A204.1 (cell line): ENCODE measurements around the gene OR6J1.
"Not testable (repeated sequence)": the region's sequence is repeated elsewhere in the genome, so short reads cannot be mapped to it uniquely, and the experiment has no call there.

Experiments used
- FAIRE-seq: peaks from 2 replicates; lab custom pipeline; 2012; peaks lifted over from hg19 to GRCh38; lab: Jason Lieb, UNC

OR6J1 gene

GRCh38 chr14:22606380-22606779 is 37.8 kb downstream of the OR6J1 start:
- FAIRE-seq: no peak

DNA sequence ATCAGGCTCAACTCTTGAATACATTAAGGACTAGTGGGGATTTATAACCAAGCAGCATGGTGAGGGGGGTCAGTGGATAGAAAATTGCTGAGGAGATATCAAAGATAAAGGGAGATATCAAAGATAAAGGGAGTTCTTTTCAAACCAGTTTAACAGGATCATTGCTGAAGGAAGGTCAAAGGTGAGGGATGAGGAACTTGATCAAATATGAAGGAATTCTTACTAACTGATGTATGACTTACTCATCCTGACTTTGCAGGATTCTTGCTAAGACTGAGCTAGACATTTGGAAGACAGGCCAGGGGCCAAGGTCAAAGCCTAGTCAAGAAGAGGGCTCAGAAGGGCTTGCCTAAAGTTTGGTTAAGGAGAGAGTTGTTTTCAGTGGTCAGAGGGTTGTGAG is 41.3 kb downstream of the OR6J1 start:
- FAIRE-seq: no peak

GRCh38 chr14:22601996-22602395 is 42.2 kb downstream of the OR6J1 start:
- no peak for FAIRE-seq

DNA sequence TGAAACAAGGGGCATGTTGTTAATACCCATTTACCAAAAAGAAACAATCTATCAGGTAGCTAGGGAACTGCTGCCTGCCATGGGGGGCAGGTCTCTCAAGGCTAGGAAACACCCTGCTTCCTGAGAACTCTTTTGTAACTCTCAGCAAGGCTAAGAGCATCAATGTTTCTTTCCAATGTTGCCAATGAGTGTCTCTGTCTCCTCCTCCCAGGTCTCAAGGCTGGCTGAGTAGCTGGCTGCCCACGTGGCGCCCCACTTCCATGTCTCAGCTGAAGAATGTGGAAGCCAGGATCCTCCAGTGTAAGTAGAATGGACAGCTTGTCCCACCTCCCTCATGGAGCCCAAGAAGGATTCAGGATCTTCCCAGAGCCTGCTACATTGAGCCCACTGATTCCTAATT is 42.7 kb downstream of the OR6J1 start:
- no peak for FAIRE-seq

DNA sequence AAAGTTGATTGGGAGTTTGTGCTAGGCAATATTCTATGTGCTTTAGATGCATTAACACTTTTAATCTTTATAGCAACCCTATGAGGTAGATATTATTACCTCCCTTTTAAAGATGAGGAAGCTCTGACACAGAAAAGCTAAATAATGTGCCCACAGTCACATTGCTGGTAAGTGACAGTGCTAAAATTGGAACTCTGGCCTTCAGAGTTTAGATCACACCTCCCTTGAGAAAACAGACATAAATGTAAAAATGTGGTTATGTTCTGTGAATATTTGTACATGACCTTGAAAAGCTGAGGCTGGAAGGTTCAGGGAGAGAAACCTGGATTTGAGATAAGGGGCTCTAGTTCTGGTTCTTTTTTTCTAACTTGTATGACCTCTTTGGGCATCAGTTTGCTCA is 44.1 kb downstream of the OR6J1 start:
- no peak for FAIRE-seq

GRCh38 chr14:22599349-22599748 is 44.8 kb downstream of the OR6J1 start:
- no peak for FAIRE-seq

DNA sequence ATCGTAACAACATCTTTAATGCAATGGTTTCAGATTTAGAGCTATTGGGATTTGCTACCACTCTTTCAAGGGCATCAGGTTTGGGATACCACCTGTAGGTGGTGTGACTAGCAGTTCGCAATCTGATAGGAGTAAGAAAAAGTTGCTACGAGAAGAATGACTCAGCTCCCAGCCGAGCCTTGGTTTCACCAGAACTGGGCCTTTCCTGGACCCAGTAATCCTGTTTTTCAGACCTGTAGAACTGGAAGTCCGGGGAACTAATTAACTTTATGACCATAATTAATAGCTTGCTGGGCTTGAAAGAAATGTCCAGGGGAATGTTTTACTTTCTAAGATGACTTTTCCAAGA is 45.3 kb downstream of the OR6J1 start:
- FAIRE-seq: no peak

DNA sequence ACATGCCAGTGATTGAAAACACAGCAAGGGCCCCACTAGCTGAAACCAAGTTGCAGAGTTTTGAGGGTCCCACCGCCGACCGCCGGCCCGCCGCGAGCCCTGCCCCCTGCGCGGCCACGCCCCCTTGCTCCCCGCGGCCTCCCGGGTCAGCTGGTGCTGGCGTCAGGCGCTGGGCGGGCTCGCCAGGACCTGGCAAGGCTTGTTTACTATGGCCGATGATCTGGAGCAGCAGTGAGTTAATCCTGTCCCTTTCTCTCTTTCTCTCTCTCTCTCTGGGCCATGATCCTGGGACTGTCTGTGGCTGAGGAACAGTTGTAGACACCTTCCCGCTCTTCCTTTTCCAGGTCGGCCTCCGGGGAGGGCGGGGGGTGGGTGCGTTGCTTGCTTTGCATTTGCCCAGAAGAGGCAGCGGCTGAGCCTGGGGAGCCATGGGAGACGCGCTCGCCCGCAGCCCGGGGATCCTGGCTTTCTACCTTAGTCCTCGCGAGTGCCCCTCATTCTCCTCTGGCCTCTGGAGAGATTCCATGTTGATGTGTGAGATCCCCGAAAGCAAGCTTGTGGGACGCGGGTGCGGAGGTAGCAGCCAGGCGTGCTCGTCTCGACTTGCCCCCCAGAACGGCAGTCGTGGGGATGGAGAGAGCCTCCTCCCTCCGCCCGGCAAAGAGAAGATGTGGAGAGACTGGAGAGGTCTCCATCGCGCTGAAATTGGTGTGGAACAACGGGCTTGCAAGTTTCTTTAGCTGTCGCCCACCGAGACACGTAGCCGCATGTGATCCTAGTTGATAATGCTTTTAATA is 45.9 kb downstream of the OR6J1 start, which contains the start of gene ABHD4:
ABHD4 (plus strand) TSS at position 202 of the 797 bp plus-strand sequence; CDS start at position 209, 7 bp downstream.
- FAIRE-seq: no peak

DNA sequence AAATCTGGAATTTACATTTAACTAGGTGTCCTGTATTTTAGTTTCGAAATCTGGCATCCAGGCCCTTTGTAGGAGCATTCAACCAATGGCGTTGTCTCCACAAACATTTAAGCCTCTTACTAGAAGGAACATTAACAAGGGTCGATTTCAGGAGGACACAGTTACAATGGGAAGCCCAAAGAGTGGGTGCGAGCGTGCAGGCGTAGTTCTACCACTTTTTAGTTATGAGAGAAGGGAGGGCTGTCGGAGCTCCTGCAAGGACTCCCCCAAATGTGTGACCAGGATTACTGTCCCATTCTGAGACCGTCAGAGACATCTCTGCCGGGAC is 46.4 kb downstream of the OR6J1 start:
- FAIRE-seq: no peak

DNA sequence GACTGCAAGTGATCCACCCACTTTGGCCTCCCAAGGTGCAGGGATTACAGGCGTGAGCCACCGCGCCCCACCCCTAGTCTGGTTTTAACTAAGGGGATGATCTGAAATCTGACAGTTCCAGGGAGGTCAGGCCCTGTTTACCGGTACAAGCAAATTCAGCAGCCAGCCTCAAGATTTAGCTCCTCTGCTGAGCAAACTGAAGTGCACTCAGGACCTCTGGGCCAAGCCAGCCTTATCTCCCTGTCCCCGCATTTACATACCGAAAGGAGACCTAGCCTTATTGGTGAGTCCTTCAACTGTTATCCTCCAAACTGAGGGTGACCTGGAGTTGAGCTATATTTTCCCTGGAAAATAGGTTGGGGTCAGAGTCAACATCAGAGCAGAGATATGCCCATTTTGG is 46.9 kb downstream of the OR6J1 start:
- FAIRE-seq: no peak

GRCh38 chr14:22596354-22596879 is 47.7 kb downstream of the OR6J1 start:
- FAIRE-seq: no peak

DNA sequence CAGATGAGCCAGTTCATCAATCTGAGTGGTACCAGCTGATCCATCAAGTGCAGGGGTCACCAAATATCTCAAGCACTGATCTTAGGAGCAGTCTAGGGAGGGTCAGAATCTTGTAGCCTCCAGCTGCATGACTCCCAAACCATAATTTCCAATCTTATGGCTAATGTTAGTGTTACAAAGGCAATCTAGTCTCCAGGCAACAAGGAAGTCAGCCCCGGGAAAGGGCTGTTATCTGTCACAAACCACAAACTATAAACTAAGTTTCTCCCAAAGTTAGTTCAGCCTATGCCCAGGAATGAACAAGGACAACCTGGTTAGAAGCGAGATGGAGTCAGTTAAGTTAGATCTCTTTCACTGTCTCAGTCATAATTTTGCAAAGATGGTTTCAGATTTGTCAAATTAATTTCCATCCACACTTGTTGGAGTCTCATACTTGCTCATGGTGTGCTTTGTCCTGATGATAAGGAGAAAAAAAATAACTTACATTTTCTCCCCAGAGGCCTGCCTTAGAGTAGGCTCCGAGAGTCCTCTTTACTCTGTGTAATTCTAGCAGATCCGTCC is 49.9 kb downstream of the OR6J1 start:
- no peak for FAIRE-seq

DNA sequence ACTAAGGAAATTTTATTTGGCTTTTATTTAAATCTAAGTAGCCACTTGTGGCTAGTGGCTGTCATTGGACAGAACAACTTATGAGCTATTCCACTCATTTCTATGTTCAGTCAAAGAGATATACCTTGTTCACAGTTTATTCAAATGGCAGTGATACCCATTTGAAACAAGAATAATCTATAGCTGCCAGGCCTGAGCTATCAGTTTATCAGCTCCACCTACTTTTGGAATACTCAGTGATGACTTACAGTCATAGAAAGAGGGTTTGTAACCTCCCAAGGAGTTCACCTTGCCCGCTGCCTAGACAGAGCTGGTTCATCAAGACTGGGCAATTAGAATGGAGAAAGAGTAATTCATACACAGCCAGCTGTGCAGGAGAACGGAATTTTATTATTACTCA is 50.6 kb downstream of the OR6J1 start:
- no peak for FAIRE-seq

DNA sequence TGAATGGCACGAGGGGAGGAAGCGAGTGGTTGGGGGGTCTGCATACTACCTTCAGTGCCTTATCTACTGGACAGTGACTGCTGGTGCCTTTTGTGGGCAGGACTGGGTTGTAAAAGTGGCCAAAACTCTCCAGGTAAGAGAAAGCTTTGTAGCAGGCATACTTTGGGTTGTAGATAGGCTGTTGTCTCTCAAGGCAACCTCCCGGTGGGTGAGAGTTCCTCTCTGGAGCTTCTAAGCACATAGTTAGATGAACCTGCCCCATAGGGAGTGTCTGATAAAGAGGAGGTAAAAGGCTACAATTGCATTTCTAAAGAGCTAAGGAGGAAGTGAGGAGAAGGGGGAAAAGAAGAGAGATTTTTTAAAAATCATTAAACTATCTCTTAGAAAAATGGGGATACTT is 51.0 kb downstream of the OR6J1 start:
- no peak for FAIRE-seq

DNA sequence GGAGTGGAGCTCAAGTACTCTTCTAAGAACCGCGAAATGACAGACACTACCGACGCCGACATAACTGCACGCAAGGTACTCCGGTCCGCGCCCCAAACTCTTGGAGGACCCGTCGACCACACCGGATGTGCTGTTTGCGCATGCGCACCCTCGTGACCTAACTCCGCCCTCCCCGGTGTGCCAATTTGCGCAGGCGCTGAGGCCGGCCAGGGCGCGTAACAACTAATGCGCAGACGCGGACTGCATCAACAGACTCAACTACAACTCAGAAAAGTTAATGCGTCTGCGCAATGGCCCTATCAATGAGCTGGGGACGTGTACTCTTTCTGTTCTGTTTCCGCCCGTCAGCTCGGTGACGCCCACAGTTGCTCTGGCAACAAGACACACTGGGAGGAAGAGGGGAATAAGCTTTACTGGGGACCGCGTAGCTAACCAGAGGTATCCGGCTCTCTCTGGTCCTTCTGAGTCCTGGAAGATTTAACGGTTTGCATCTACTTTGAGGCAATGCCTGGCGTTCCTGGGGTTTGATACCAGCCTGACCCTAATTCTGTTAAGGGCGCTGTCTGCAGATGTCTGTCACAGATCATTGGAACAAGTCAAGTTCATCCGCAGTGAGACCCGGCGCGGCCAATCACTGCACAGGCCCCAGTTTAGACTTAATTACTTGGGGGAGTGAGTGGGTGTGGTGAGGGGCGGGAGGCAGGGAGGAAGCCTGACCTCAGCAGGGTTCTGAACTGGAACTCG is 54.9 kb downstream of the OR6J1 start, which contains the start of gene DAD1:
DAD1 (minus strand) TSS at position 129 of the 744 bp plus-strand sequence; CDS start at position 62, 67 bp downstream.
- peak; percentile 98 for FAIRE-seq

GRCh38 chr14:22588526-22589095 is 55.5 kb downstream of the OR6J1 start:
- no peak for FAIRE-seq

- not testable (repeated sequence) for FAIRE-seq
Measured at GRCh38 chr14:22587677-22588422, 56.3 kb downstream of the OR6J1 start.

DNA sequence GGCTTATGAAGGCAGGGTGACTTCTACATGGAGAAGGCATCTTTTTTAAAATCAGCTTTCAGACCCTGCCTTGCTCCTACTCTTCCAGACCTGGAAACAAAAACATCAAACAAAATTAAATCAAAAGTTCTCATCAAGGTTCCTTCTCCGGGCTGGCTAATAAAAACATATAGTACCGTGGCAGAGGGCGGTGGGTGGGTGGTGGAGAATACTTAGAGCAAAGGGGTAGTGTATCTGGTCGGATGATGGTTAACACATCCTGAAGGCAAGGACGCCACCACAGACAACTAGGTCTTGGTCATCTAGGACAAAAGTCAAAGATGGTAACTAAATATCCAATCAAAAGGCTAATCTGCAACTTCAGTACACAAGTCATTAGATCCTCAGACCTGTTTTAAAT is 56.9 kb downstream of the OR6J1 start:
- no peak for FAIRE-seq

GRCh38 chr14:22583994-22584393 is 60.2 kb downstream of the OR6J1 start:
- no peak for FAIRE-seq
